Stomach (tissue), 4 donors: ENCODE results near the gene FAM171A1.

Experiments
- CTCF ChIP-seq, 7 experiments: fragments of 450-650 bp in 4 of 7; fragments of 200-600 bp in 3 of 7; sonication (generic) in 3 of 7; IDR thresholded peaks; one replicate each; pipeline ENCODE4 v1.5.1; 2016 to 2019; ENCODE audit warnings: antibody characterized with exemption in 7 of 7, control low read depth in 2 of 7, mild to moderate bottlenecking in 1 of 7
- POLR2A ChIP-seq, 4 donors: fragments of 450-650 bp; IDR thresholded peaks; one replicate each; pipeline ENCODE4 v1.6.1; 2016; ENCODE audit warnings: antibody characterized with exemption in 4 of 4, control low read depth in 2 of 4, mild to moderate bottlenecking in 1 of 4, moderate library complexity in 1 of 4
- POLR2AphosphoS5 ChIP-seq, 3 donors: sonication (generic); formaldehyde crosslinking; IDR thresholded peaks; one replicate each; pipeline ENCODE4 v1.6.1; 2016; ENCODE audit warnings: antibody characterized with exemption in 3 of 3

- TF ChIP-seq CTCF (IDR thresholded peaks at IDR 0.05) (no peak), POLR2A (IDR thresholded peaks at IDR 0.05) (no peak), POLR2AphosphoS5 (IDR thresholded peaks at IDR 0.05) (no peak)
These were observed 7.5 kb upstream of the FAM171A1 start for GRCh38 chr10:15378569-15378968.
